SU-DHL-6 (cell line): ENCODE results near the gene S100A1.

ENCODE experiments used
- H2AFZ ChIP-seq: fragments of 200-600 bp; sonication (generic); 2 replicates; pipeline ENCODE4 v1.6.1; 2014; ENCODE audit warnings: low read depth, mild to moderate bottlenecking, moderate library complexity, mixed read lengths, antibody characterized with exemption, low read length; ENCODE audit not compliant: severe bottlenecking
- H3F3A ChIP-seq: fragments of 200-600 bp; shearing (Covaris generic); 2 replicates; pipeline ENCODE4 v1.6.0; 2016; ENCODE audit warnings: antibody characterized with exemption, mild to moderate bottlenecking; ENCODE audit not compliant: insufficient read depth
- H3K27ac ChIP-seq: fragments of 200-600 bp; sonication (generic); 2 replicates; pipeline ENCODE4 v1.5.1; 2016; ENCODE audit warnings: low read depth, mild to moderate bottlenecking, low read length, moderate library complexity, mixed read lengths
- H3K27me3 ChIP-seq: fragments of 200-600 bp; sonication (generic), shearing (Covaris generic); 2 replicates; pipeline ENCODE4 v1.6.0; 2014; ENCODE audit warnings: mild to moderate bottlenecking, low read length
- H3K36me3 ChIP-seq: fragments of 200-600 bp; sonication (generic); 2 replicates; pipeline ENCODE4 v1.6.1; 2014; ENCODE audit warnings: mild to moderate bottlenecking, low read length, mixed read lengths
- H3K4me2 ChIP-seq: fragments of 300-600, 200-600 bp; shearing (Covaris generic), sonication (generic); 2 replicates; pipeline ENCODE4 v1.6.0; 2014; ENCODE audit warnings: low read length, low read depth, mild to moderate bottlenecking; ENCODE audit not compliant: poor library complexity, severe bottlenecking
- H3K4me3 ChIP-seq: fragments of 200-600 bp; sonication (generic); 2 replicates; pipeline ENCODE4 v1.5.1; 2014; ENCODE audit warnings: antibody characterized with exemption, low read length, mild to moderate bottlenecking, mixed read lengths; ENCODE audit not compliant: insufficient read depth, poor library complexity, severe bottlenecking
- H3K79me2 ChIP-seq: fragments of 200-600 bp; sonication (generic); 2 replicates; pipeline ENCODE4 v1.6.1; 2014; ENCODE audit warnings: mild to moderate bottlenecking, low read length, moderate library complexity; ENCODE audit not compliant: insufficient read depth
- H3K9ac ChIP-seq: fragments of 200-600 bp; sonication (generic); 2 replicates; pipeline ENCODE4 v1.7.0; 2014; ENCODE audit warnings: mild to moderate bottlenecking, low read length
- H3K9me2 ChIP-seq: fragments of 200-600 bp; sonication (generic); replicated peaks from 2 replicates; pipeline ENCODE4 v1.6.1; 2014; ENCODE audit warnings: low read length; ENCODE audit not compliant: insufficient read depth
- H3K9me3 ChIP-seq: fragments of 200-600 bp; sonication (generic); 2 replicates; pipeline ENCODE4 v1.6.1; 2014; ENCODE audit warnings: low read length, mixed read lengths; ENCODE audit not compliant: insufficient read depth
- H4K20me1 ChIP-seq: fragments of 200-600 bp; sonication (generic); 2 replicates; pipeline ENCODE4 v1.6.1; 2014; ENCODE audit warnings: low read depth, mild to moderate bottlenecking, antibody characterized with exemption, low read length, moderate library complexity, mixed read lengths
- CTCF ChIP-seq: fragments of 200-600 bp; sonication (generic); IDR thresholded peaks from one replicate; pipeline ENCODE4 v1.5.1; 2017; ENCODE audit warnings: antibody characterized with exemption, mild to moderate bottlenecking, low read length, moderate library complexity; ENCODE audit not compliant: insufficient read depth, poor library complexity, severe bottlenecking
- EZH2phosphoT487 ChIP-seq: fragments of 200-600 bp; sonication (generic), shearing (Covaris generic); conservative IDR thresholded peaks from 2 replicates; pipeline ENCODE4 v1.6.1; 2018; ENCODE audit warnings: mild to moderate bottlenecking, antibody characterized with exemption, low read length, moderate library complexity, mixed read lengths

The S100A1 gene

GRCh38 chr1:153626477-153626903 lies 1.7 kb upstream of the S100A1 start:
- H3K9ac ChIP-seq: no peak overlapping the region
- H3K4me3 ChIP-seq: no peak overlapping the region

GRCh38 chr1:153626904-153627714 lies 1.1 kb upstream of the S100A1 start, which contains the start of gene S100A13:
TSS of gene S100A13 (minus strand) at chr1:153627505. CDS start at chr1:153626472, 1,033 bp downstream.
- no peak within 1 kb of the TSS for H2AFZ ChIP-seq

More at GRCh38 chr1:153626477-153626903, 1.7 kb upstream of the S100A1 start:
- Histone ChIP-seq H3K27me3 (no peaks in the 10 kb centered on the region), H4K20me1 (no peaks in the 10 kb centered on the region), H3F3A (no peaks in the 10 kb centered on the region), H3K36me3 (no peaks in the 10 kb centered on the region), H2AFZ (no peak overlapping the region), H3K27ac (no peak overlapping the region), H3K9me2 (no peaks in the 10 kb centered on the region), H3K79me2 (no peaks in the 10 kb centered on the region), H3K9me3 (no peaks in the 10 kb centered on the region), H3K4me2 (no peak overlapping the region)
- TF ChIP-seq CTCF: no peak
- no peak for TF ChIP-seq EZH2phosphoT487

GRCh38 chr1:153628638-153629342 lies 556 bp downstream of the S100A1 start:
- H3K4me2 ChIP-seq: no peak overlapping the region
- no peaks in the 10 kb centered on the region for H4K20me1 ChIP-seq

More at GRCh38 chr1:153626904-153627714, 1.1 kb upstream of the S100A1 start, which contains the start of gene S100A13:
- H3K27ac ChIP-seq: no peak within 1 kb of the TSS
- H3K9me3 ChIP-seq: no peaks in the 10 kb centered on the region
- H3K36me3 ChIP-seq: no peaks in the 10 kb centered on the region
- H3K79me2 ChIP-seq: no peaks in the 10 kb centered on the region
- no peaks in the 10 kb centered on the region for H3K27me3 ChIP-seq
- no peak within 1 kb of the TSS for H3K9ac ChIP-seq
- H3K4me3 ChIP-seq: no peak within 1 kb of the TSS
- H3F3A ChIP-seq: no peaks in the 10 kb centered on the region
- no peaks in the 10 kb centered on the region for H3K9me2 ChIP-seq
- TF ChIP-seq EZH2phosphoT487 (no peak), CTCF (peak; percentile 31)
- H4K20me1 ChIP-seq: no peaks in the 10 kb centered on the region
- no peak within 1 kb of the TSS for H3K4me2 ChIP-seq

More at GRCh38 chr1:153628638-153629342, 556 bp downstream of the S100A1 start:
- Histone ChIP-seq H3K9me2 (no peaks in the 10 kb centered on the region), H3K79me2 (no peaks in the 10 kb centered on the region), H3K9ac (no peak overlapping the region), H3K27me3 (no peaks in the 10 kb centered on the region), H3F3A (no peaks in the 10 kb centered on the region), H2AFZ (no peak overlapping the region), H3K4me3 (no peak overlapping the region), H3K9me3 (no peaks in the 10 kb centered on the region), H3K27ac (no peak overlapping the region), H3K36me3 (no peaks in the 10 kb centered on the region)
- TF ChIP-seq EZH2phosphoT487 (no peak), CTCF (no peak)
